ENCODE data around the gene GLRA3.

DNA sequence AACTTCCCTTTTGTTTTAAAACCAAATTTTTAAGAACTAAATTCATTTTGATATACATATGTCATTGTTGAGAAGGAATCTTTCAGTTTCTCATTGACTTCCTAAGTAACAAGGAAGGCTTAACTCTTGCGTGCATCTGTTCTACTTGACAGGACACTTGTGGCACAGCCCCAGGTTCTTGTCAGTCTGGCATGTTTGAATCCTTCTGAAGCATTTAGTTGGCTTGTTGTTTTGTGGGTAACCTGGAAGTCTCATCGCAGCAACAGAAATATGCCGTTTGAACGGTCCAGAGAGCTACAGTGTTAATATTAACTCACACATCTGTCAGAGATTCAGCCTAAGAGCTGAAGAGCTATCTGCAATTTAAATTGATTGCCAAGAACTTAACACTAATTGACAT is 76.0 kb downstream of the GLRA3 start:
- TF ChIP-seq, protein P1, sequence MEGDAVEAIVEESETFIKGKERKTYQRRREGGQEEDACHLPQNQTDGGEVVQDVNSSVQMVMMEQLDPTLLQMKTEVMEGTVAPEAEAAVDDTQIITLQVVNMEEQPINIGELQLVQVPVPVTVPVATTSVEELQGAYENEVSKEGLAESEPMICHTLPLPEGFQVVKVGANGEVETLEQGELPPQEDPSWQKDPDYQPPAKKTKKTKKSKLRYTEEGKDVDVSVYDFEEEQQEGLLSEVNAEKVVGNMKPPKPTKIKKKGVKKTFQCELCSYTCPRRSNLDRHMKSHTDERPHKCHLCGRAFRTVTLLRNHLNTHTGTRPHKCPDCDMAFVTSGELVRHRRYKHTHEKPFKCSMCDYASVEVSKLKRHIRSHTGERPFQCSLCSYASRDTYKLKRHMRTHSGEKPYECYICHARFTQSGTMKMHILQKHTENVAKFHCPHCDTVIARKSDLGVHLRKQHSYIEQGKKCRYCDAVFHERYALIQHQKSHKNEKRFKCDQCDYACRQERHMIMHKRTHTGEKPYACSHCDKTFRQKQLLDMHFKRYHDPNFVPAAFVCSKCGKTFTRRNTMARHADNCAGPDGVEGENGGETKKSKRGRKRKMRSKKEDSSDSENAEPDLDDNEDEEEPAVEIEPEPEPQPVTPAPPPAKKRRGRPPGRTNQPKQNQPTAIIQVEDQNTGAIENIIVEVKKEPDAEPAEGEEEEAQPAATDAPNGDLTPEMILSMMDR (IDR thresholded peaks at IDR 0.05) = no peak
- no peak for TF ChIP-seq POLR2A (IDR thresholded peaks at IDR 0.05)
- TF ChIP-seq EP300 (IDR thresholded peaks at IDR 0.05) = no peak

All from tibial nerve (tissue), 4 donors.